Activated T-cell treated with anti-CD3 and anti-CD28 coated beads for 24 hours (primary cell): ENCODE results near the gene AARS2.

Experiments used
- DNase-seq: peaks from one replicate; pipeline ENCODE4 v3.0.0-alpha.2; 2020; ENCODE audit warnings: low read depth

Gene AARS2

GRCh38 chr6:44300292-44300823, 12.8 kb downstream of the AARS2 start:
- DNase-seq = no peak

DNA sequence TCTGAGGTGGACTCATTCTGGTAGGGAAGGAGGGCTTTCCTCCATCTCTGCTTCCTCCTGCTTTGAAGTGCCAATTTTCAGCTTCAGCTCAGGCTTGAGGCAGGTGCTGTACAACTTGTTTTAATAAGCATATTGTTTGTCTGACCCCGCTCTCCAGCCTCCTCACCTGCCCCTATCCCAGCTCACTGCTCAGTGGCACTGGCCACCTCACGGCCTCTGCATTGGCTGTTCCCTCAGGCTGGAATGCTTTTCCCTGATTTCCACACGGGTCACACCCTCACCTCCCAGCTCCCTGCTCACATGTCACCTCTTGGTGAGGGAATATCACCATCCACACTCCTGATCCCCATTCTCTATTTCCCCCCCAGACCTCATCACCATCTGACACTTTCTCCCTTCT, 14.3 kb downstream of the AARS2 start:
- no peak for DNase-seq

DNA sequence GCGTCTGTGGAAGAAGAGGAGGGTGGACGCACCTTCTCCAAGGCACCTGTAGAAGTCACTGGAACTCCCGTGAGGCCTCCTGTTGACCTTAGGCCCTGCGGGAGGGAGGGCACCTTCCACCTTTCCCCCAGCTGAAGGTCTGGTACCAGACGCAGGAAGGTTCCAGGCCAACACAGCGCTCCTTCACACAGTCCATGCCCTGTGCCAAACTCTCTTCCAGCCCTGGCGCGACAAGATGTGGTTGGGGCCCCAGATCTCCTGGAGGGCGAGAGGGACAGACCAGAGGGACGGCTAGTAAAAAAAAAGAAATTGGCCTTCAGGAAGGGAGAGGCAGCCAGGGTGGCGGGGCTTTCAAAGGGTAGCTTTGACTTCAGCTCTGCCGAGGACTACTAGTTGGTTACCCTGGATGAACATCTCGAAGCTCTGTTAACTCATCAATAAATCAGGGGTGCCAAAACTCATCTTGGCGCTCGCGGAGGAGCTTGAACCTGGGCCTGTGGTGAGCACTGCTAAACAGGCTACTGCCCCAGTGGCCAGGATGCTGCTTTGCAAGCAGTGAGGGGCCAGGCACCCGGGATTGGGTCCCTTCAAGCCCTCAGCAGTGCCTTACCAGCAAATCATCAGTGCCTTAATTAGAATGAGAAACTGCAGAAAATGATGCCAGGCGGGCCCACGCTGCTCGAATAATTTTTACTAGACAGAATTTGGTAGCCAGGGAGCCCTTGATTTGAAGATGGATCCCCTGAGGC, 14.9 kb downstream of the AARS2 start:
- DNase-seq = no peak

- peak; percentile 39 for DNase-seq
Measured at GRCh38 chr6:44297063-44298038, 15.8 kb downstream of the AARS2 start.

- DNase-seq = no peak
Measured at GRCh38 chr6:44294832-44295791, 18.0 kb downstream of the AARS2 start.

DNA sequence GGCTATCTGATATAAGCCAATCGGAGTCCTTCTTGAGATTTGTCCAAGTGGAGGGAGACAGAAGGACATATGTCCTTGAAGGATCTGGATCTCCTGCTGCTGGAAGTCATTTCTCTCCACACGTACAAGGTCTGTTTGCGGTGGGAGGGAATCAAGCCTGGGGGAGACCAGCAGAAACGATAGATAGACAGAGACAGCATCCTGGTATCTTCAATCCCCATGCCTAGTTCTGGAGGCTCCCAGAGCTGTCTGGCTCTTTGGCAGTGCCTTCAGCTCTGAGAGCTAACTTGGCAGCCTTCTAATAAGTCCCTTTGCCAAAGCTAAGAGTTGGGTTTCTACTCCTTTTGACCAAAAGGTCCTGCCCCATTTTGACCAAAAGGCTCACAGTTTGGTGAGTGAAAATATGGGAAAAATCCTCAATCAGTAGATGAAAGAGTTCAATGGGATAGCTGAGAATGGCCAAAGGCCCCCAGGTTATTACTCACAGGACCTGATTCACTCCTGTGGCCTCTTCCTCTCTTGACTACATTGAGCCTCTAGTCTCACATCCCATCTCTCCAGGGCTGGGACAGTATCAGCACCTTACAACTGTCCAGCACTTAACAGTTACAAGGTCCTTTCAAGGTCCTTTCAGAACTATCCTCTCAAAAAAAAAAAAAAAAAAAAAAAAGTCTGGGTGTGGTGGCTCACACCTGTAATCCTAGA, 20.3 kb downstream of the AARS2 start:
- no peak for DNase-seq

- DNase-seq = no peak
Measured at GRCh38 chr6:44291841-44292240, 21.3 kb downstream of the AARS2 start.

DNA sequence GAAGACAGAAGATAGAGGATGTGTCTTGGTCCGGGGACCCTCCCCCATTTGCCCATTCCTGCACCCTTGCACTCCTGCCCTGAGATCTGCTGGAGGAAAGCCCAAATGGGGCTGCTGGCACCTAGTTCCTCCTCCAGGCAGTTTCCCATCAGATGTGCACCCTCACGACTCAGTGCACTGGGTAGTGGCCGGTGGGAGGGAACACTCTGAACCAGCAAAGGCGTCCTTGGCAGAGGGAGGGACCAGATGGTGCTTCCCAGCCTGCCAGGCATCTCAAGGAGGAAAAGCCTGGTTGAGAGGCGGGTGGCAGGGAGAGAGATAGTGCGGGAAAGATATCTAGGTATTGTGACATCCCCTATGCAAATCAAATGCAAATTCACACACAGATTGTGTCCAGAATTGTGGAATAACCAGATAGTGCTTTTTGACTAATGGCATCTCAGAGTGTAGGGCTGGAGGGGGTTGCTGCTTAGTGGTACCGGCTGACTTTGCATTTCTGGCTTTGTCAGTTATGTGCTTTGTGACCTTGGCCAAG, 23.4 kb downstream of the AARS2 start:
- no peak for DNase-seq

- no peak for DNase-seq
Measured at GRCh38 chr6:44286747-44287146, 26.4 kb downstream of the AARS2 start.

DNA sequence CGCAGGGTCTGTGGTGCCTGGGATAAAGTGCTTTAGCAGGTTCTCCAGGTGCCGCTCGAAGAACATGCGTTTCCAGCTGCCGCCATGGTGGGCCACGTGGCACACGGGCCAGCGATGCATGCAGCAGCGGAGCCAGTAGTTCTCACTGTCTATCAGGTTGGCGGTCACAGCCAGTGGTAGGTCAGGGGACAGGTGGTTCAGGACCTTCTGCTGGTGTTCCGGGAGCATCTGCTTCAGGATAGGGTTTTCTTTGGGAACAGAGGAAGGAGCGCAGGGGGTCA, 26.9 kb downstream of the AARS2 start:
- no peak for DNase-seq

- DNase-seq = no peak
Measured at GRCh38 chr6:44285552-44286284, 27.4 kb downstream of the AARS2 start.

DNA sequence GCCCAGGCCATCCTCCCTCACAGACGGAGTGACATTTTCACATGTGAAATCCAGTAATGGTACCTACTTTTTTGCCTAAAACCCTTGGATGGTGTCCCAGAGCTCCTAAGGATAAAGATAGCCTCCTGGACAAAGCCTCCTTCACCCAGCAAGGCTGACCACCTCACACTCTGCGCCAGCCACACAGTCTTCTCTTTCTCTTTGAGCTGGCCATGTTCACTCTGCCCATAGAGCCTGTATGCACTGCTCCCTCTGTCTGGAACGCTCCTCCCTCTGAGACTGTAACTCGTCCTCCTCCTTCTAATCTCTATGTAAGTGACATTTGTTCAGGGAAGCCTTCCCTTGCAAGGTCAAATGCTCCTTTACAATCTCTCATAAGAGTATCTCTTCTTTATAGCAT, 28.3 kb downstream of the AARS2 start:
- no peak for DNase-seq

DNA sequence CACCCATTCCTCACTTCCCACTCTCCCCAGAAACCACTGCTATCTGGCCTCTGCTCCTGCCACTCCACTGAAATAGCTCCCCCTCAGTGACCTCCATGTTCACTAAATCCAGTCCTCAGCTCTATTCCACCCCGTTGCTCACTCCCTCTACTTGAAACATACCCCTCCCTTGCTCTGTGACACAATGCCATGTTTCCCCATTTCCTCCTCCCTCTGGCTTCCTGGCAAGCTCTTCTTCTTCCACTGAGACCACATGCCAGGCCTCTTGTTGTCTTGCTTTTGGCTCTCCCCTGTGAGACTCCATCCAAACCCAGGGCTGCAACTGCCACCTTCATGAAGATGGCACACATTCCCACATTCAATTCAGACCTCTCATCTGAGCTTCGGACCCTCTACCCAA, 29.0 kb downstream of the AARS2 start:
- no peak for DNase-seq

GRCh38 chr6:44278774-44279697, 34.1 kb downstream of the AARS2 start:
- DNase-seq = no peak

GRCh38 chr6:44278315-44278714, 34.8 kb downstream of the AARS2 start:
- DNase-seq = no peak

GRCh38 chr6:44277763-44278162, 35.4 kb downstream of the AARS2 start:
- no peak for DNase-seq

DNA sequence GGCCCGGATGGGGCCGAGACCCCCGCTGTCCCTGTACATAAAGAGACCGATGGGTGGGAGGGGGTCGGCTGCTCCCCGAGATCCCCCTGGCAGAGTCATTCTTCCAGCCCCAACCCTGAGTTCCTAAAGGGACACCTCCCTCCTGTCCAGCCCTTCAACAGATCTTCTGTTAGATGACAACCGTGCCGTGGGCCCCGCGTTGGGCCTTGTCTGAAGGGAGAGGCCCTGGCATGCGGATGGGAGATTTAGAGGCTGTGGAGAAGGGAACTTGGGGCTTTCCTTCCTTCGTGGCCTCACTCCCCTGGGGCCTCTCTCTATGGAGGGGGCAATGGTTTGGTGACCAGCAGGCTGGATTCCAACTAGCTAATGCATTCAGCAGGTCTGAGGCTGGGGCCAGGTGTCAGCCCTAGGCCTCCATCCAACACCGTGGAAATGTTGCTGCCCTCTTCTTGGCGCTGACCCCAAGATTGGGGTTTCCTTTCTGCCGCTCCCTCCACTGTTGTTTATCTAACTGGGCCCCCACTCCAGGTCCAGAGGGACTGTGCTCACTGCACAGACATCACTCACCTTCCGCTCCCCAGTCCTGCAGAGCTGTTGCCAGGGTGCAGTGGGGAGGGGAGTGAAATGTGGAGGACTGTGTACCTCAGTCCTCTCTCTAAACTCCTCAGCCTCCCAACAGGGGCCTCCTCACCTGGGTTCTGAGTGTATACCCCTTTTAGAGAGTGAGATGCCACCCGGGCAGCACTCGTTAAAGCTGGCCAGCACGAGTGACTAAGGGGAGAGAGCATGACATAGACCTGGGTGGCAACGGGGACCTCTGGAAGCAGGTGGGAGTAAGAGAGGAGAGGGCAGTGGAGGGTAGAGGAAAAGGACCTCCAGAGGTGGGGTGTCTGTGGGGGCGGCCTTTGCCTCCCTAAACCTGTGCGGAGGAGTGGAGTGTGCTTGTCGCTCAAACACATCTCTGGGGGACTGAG, 36.2 kb downstream of the AARS2 start:
- DNase-seq = no peak
